GM18520 (cell line): ENCODE data around the gene NPVF.

Source experiments
- ATAC-seq: cut with Tn5 transposase; IDR thresholded peaks from one replicate; pipeline ENCODE4 v1.9.1; 2021; ENCODE audit not compliant: unreplicated experiment

NPVF gene

GRCh38 chr7:25228386-25228785 lies at the start of gene NPVF:
NPVF (minus strand) TSS chr7:25228486; CDS start chr7:25228439, 47 bp downstream.
- ATAC-seq = no peak

DNA sequence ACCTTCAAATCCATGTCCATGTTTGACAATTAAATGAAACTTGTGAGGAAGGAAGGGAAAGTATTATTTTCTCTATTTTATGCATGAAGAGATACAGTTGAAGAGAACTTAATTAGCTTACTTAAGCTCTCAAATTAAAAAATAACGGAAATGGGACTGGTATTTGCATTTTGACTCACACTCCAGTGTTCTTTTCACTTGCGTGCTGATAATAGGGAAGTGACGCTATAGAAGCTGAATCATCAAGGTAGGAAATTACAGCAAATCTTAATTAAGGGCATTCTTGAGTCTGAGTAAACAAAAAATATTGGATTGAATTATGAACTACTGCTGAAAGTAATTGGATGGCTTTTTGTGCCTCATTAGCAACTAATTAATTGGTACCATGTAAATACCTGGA lies 44.0 kb upstream of the NPVF start:
- ATAC-seq = no peak

DNA sequence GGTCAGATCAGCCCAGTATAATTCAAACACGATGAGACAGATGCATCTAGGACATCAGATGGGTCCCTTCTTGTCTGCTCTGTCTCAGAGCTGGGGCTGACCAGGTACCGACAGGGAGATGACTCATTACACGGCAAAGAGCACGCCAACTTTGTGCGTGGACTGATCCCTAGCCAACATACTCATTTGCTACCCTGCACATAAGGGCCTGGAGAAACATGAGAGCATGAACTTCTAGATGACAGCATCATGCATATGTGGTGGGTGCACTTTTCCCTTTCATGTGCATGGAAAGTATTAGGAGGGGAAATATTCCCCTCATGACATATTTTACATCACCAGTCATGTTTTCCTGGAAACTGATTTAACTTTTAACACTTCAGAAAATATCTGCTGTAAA lies 35.1 kb upstream of the NPVF start:
- no peak for ATAC-seq

DNA sequence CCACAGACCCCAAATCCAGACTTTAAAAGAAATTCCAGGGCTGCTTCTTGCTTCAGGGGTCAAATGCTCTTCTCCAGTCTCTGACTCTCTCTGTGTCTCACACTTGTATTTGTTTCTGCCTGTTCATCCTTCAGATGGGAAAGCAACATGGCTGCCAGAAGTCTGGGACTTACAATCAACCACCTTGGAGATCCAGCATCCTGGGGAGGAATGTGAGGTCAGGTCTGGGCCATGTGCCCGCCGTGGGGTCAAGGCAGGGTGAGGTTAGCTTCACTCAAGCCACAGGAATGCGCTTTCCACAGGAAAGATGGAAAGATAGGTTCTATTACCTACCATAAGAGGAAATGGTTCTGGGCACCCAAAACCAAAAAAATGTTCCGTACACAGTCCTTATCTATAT lies 34.3 kb upstream of the NPVF start:
- no peak for ATAC-seq

GRCh38 chr7:25261545-25262140 lies 33.4 kb upstream of the NPVF start:
- no peak for ATAC-seq

- ATAC-seq = no peak
Measured at GRCh38 chr7:25260862-25261494, 32.7 kb upstream of the NPVF start.

GRCh38 chr7:25259487-25260243 lies 31.4 kb upstream of the NPVF start:
- no peak for ATAC-seq

DNA sequence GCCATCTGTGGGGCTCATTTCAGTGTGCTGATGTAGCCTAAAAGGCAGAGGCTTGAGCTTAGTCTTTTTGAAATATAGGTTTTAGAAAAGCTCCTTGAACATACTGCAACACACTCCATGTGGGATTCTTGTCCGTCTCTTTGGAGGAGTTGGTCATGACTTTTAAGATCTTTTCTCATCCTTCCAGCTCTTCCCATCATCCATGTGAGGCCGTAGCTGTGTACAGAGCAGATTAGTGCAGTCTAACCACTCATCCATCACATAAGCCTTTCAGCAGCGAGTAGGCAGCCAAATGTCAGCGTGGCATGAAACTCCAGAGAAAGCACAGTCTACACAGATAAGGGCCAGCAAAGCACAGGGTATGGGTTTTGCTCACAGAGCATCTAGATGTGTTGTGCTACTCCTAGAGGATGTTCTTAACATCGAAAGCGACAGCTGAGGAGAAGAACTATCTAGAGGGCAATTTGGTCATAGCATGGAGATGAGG lies 28.1 kb upstream of the NPVF start:
- no peak for ATAC-seq

- ATAC-seq = no peak
Measured at GRCh38 chr7:25255611-25256332, 27.5 kb upstream of the NPVF start.

DNA sequence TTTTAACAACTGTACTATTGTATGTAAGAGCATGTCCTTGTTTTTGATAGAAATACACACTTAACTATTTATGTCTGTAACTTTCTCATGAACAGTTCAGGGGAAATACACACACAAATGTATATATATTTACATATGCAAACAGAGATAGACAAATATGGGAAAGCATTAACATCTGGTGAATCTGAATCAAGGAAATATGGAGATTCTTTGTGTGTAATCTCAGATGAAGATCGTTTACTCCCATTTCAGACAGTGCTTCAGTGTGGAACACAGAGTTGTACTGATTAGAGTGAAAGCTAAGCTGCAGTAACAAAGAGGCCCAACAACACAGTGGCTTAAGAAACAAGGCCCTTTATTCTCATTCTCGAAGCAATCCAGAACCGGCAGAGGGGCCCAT lies 26.3 kb upstream of the NPVF start:
- ATAC-seq = no peak

DNA sequence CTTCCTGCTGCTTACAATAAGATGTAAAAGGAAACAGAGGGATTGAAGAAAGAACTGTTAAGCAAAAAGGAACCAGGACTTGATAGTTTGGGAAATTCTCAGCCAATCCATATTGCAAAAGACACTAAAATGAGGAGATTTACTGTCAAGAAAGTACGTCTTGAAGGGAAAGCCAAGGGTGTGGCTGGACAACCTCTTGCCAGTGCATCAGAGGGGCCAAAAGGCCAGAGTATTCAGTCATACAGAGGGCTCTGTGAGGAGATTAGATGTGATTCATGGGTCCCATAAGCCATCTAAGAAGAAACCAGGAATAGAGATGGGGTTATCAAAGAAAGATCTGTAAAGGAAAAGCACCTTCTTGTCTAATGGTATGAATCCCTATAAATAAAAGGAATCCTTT lies 25.4 kb upstream of the NPVF start:
- ATAC-seq = no peak

DNA sequence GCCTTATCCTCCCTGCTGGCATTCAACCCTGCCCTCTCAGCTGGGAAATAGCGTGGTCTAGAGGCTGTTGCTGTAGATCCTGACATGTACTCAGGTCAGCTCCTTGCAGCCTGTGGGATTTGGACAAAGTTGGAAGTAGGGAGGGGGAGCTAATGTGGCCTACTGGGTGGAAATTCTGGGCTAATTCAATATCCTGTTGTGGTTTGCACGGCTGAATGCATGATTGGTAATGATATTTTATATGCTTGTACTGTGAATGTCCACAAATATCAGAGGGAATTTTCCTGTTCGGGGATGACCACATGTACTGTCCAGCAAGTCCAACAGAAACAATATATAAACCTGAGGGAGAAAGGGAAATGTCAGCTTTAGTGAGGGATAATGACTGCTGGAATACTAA lies 22.1 kb upstream of the NPVF start:
- ATAC-seq = no peak

- ATAC-seq = no peak
Measured at GRCh38 chr7:25249772-25250171, 21.5 kb upstream of the NPVF start.

DNA sequence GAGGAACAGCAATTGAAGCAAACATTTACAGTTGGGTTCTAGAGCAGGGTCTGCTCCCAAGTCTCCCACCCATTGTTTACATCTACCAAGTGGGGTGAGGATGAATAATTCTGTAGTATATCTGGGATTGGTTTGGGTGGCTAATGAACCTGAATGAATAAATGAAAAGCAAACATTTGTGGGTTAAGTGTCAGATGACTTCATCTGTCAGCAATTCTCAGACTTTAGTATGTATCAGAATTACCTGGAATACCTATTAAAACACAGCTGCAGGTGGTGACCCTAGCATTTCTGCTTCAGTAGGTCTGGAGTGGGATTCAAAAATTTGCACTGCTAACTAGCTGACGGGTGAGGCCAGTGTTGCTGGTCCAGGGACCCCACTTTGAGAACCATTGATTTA lies 18.0 kb upstream of the NPVF start:
- ATAC-seq = no peak

GRCh38 chr7:25244254-25245033 lies 16.2 kb upstream of the NPVF start:
- no peak for ATAC-seq

DNA sequence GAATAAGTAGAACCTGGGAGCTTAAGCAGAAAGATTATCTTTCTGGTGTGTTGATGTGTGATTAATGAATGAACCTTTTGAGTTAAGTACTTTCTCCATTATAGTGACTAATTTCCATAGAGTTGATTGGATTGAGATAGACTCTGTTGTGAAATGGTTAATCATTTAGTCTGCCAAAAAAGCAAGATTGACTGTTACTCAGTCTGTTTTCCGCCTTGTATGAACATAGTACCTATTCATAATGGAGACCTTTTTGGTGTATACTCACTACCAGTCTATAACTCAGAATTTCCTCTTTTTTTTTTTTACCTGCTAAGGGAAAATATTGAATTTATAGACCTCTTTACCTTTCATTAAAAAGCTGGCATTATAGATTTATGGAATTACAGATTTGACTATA lies 14.4 kb upstream of the NPVF start:
- ATAC-seq = no peak

DNA sequence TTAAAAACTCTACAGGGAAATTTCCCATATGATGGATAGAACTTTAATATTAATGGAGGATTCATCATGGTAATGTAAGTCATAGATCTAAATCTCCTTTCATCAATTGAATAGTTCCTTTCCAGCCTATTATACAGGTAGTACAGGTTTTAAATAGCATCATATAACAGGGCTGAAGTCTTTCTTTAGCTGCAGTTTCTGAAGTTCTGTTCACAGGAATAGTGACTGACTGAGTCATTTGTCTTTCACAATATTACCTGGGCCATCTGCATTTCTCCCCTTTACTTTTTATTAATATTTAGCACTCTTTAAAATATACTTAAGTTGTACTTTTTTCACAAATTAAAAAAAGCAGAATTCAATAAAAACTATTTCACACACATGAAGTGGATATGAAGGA lies 12.6 kb upstream of the NPVF start:
- no peak for ATAC-seq

DNA sequence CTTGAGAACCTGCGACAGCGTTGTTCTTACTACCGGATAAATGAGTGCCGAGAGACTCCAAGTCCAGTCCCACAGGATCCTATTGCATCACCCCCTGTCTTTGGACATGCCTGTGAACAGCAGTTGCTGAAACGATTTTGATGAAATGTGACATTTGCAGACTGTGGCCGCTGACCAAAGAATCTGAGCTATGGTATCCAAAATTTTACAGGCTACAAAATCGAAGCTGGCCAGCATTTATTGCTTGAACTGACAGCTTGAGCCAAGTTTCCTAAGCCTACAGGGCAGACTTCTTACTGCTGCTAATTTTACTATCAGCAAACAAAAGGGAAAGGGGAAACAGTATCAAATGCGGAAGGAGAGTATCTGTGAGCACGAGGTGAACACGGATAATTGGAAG lies 12.1 kb upstream of the NPVF start:
- ATAC-seq = no peak

DNA sequence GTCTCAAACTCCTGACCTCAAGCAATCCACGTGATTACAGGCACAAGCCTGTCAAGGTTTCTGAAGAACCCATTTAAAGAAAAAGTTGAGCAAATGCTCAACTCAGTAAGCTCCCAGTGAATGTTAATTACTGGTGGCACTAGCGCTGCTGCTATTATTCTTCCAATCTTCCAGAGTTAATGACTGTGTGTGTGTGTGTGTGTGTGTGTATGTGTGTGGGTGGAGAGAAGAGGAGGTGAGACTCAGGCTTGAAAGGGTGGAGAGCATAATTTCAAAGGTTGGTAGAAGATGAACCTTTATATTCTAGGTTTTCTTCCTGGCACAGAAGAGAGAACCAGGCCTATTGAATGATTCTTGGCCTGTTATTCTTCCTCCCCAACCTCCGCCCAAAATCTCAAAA lies 11.6 kb upstream of the NPVF start:
- ATAC-seq = no peak

- ATAC-seq = no peak
Measured at GRCh38 chr7:25238066-25238725, 9.9 kb upstream of the NPVF start.
